ENCODE data around the gene PYY. TPM values are rescaled to one million over a fixed set of nuclear protein-coding genes. Genes with fewer than 3 reads are reported as not detected.

The PYY gene
- total RNA-seq, 3 donors from 2014 or later (not counting 1 experiment from before 2014, with no cell fraction given): not detected

GRCh38 chr17:43992641-43993040, 38.9 kb upstream of the PYY start:
- Mint-ChIP-seq H3K27ac (no peak overlapping the region), H3K9me3 (no peaks in the 10 kb centered on the region), H3K4me1 (no peaks in the 10 kb centered on the region), H3K27me3 (ENCODE audit: low read depth in 2 of 2) (peaks cover 15 to 31% of the 10 kb centered on the region in 2 donors), H3K4me3 (no peak overlapping the region), H3K36me3 (no peaks in the 10 kb centered on the region)
- Histone ChIP-seq H3K27me3 (ENCODE audit: control insufficient read depth, insufficient read depth, low read length) (peaks cover 18% of the 10 kb centered on the region), H3K27ac (ENCODE audit: low read length) (no peak overlapping the region), H3K4me1 (ENCODE audit: control insufficient read depth, insufficient read depth, low read length) (peaks cover 7% of the 10 kb centered on the region), H3K36me3 (ENCODE audit: control insufficient read depth, insufficient read depth, low read length) (no peaks in the 10 kb centered on the region), H3K4me3 (ENCODE audit: low read length) (no peak overlapping the region), H3K9me3 (ENCODE audit: control insufficient read depth, insufficient read depth, low read length) (no peaks in the 10 kb centered on the region)
- WGBS (ENCODE audit: insufficient coverage): 91% methylated on average over 13 of the region's 14 CpGs
- intact Hi-C loops (cut with micrococcal nuclease): no loop called here
- DNase-seq (no peak), ATAC-seq (no peak)
- TF ChIP-seq, protein P1, sequence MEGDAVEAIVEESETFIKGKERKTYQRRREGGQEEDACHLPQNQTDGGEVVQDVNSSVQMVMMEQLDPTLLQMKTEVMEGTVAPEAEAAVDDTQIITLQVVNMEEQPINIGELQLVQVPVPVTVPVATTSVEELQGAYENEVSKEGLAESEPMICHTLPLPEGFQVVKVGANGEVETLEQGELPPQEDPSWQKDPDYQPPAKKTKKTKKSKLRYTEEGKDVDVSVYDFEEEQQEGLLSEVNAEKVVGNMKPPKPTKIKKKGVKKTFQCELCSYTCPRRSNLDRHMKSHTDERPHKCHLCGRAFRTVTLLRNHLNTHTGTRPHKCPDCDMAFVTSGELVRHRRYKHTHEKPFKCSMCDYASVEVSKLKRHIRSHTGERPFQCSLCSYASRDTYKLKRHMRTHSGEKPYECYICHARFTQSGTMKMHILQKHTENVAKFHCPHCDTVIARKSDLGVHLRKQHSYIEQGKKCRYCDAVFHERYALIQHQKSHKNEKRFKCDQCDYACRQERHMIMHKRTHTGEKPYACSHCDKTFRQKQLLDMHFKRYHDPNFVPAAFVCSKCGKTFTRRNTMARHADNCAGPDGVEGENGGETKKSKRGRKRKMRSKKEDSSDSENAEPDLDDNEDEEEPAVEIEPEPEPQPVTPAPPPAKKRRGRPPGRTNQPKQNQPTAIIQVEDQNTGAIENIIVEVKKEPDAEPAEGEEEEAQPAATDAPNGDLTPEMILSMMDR (IDR thresholded peaks at IDR 0.05): no peak

- 92% methylated on average over 9 of the region's 9 CpGs for WGBS (ENCODE audit: insufficient coverage)
- Histone ChIP-seq H3K4me3 (ENCODE audit: low read length) (no peak overlapping the region), H3K4me1 (ENCODE audit: control insufficient read depth, insufficient read depth, low read length) (peaks cover 4% of the 10 kb centered on the region), H3K9me3 (ENCODE audit: control insufficient read depth, insufficient read depth, low read length) (no peaks in the 10 kb centered on the region), H3K27me3 (ENCODE audit: control insufficient read depth, insufficient read depth, low read length) (peaks cover 11% of the 10 kb centered on the region), H3K27ac (ENCODE audit: low read length) (no peak overlapping the region), H3K36me3 (ENCODE audit: control insufficient read depth, insufficient read depth, low read length) (no peaks in the 10 kb centered on the region)
- H3K9me3 Mint-ChIP-seq: no peaks in the 10 kb centered on the region
- no peaks in the 10 kb centered on the region for H3K4me1 Mint-ChIP-seq
- ATAC-seq (no peak), DNase-seq (no peak)
- TF ChIP-seq, protein P1 (IDR thresholded peaks at IDR 0.05): no peak
- intact Hi-C loops (cut with micrococcal nuclease): no loop called here
- peaks cover 33 to 38% of the 10 kb centered on the region in 2 donors for H3K27me3 Mint-ChIP-seq (ENCODE audit: low read depth in 2 of 2)
- no peaks in the 10 kb centered on the region for H3K36me3 Mint-ChIP-seq
- H3K4me3 Mint-ChIP-seq: no peak overlapping the region
- no peak overlapping the region for H3K27ac Mint-ChIP-seq
Observed at GRCh38 chr17:43988301-43988700, 34.6 kb upstream of the PYY start.

DNA sequence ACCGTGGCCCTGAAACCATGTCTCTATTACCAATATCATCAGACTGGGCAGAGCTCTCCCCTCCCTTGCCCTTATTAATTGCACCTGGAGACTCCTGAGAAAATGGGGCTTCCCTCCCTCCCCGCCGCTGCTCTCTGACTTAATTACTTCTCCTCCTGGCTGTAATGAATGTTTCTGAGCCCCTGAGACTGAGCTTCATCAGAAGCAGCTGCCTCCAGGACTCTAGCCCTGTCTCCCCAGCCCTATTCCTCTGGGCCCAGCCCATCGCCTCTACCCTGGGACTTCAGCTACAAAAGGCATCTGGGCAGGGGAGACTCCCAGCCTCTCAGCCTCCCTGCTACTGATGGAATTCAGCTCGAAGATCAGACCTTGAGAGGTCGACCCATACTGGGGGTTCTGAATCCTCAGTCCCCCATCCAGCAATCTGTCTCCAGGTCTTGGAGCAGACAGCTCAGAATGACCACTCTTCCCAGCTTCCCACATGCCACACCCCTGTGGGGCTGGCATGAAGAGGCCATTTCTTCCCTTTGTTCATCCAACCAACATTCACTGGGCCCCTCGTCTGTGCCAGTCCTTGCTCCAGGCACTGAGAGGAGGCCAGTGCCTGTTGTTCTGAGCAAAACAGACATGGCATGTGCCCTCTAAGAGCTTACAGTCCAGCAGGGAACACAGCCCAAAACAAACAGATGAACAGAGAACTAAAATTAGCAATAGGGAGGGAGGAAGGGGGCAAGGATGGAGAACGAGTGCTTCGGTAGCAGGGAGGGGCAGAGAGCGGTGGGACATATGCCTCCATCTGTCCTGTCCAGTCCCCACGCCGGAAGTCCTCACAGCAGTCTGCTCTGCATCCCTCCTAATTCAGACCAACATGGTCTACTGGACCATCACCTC, 33.6 kb upstream of the PYY start:
- H3K4me1 Mint-ChIP-seq: no peaks in the 10 kb centered on the region
- H3K36me3 Mint-ChIP-seq: no peaks in the 10 kb centered on the region
- no peaks in the 10 kb centered on the region for H3K9me3 ChIP-seq (ENCODE audit: control insufficient read depth, insufficient read depth, low read length)
- peaks cover 17% of the 10 kb centered on the region for H3K27me3 ChIP-seq (ENCODE audit: control insufficient read depth, insufficient read depth, low read length)
- H3K9me3 Mint-ChIP-seq: no peaks in the 10 kb centered on the region
- H3K27me3 Mint-ChIP-seq (ENCODE audit: low read depth in 2 of 2): peaks cover 36 to 45% of the 10 kb centered on the region in 2 donors
- intact Hi-C loops (cut with micrococcal nuclease): no loop called here
- peaks cover 4% of the 10 kb centered on the region for H3K4me1 ChIP-seq (ENCODE audit: control insufficient read depth, insufficient read depth, low read length)
- H3K36me3 ChIP-seq (ENCODE audit: control insufficient read depth, insufficient read depth, low read length): no peaks in the 10 kb centered on the region
- DNase-seq (no peak), ATAC-seq (no peak)
- H3K27ac ChIP-seq (ENCODE audit: low read length): no peak overlapping the region
- H3K4me3 Mint-ChIP-seq: no peak overlapping the region
- TF ChIP-seq, protein P1 (IDR thresholded peaks at IDR 0.05): no peak
- 69% methylated on average over 12 of the region's 12 CpGs for WGBS (ENCODE audit: insufficient coverage)
- no peak overlapping the region for H3K4me3 ChIP-seq (ENCODE audit: low read length)
- no peak overlapping the region for H3K27ac Mint-ChIP-seq
